Measurements from ENCODE around the gene WFS1.

The WFS1 gene

GRCh38 chr4:6293097-6293445 is 23.4 kb downstream of the WFS1 start:
- FAIRE-seq (no peak), DNase-seq (ENCODE audit: extremely low spot score, insufficient read length, low read depth) (no peak)

- DNase-seq (ENCODE audit: extremely low spot score, insufficient read length, low read depth) (no peak), FAIRE-seq (no peak)
These were observed 24.0 kb downstream of the WFS1 start for GRCh38 chr4:6293661-6294060.

- DNase-seq (ENCODE audit: extremely low spot score, insufficient read length, low read depth) (no peak), FAIRE-seq (no peak)
These were observed 25.2 kb downstream of the WFS1 start for GRCh38 chr4:6294705-6295421.

GRCh38 chr4:6295495-6295894 is 25.8 kb downstream of the WFS1 start:
- FAIRE-seq = no peak
- DNase-seq (ENCODE audit: extremely low spot score, insufficient read length, low read depth) = no peak

GRCh38 chr4:6296026-6296425 is 26.4 kb downstream of the WFS1 start:
- DNase-seq (ENCODE audit: extremely low spot score, insufficient read length, low read depth) (no peak), FAIRE-seq (no peak)

GRCh38 chr4:6297266-6297815 is 27.7 kb downstream of the WFS1 start:
- FAIRE-seq = no peak

GRCh38 chr4:6298035-6298434 is 28.4 kb downstream of the WFS1 start:
- FAIRE-seq = no peak
- no peak for DNase-seq (ENCODE audit: extremely low spot score, insufficient read length, low read depth)

More at GRCh38 chr4:6297266-6297815, 27.7 kb downstream of the WFS1 start:
- DNase-seq (ENCODE audit: extremely low spot score, insufficient read length, low read depth) = no peak

GRCh38 chr4:6298852-6299251 is 29.2 kb downstream of the WFS1 start:
- DNase-seq (ENCODE audit: extremely low spot score, insufficient read length, low read depth) (no peak), FAIRE-seq (no peak)

GRCh38 chr4:6299875-6300274 is 30.2 kb downstream of the WFS1 start:
- FAIRE-seq (no peak), DNase-seq (ENCODE audit: extremely low spot score, insufficient read length, low read depth) (no peak)

- FAIRE-seq (no peak), DNase-seq (ENCODE audit: extremely low spot score, insufficient read length, low read depth) (no peak)
These were observed 30.7 kb downstream of the WFS1 start for GRCh38 chr4:6300359-6300758.

- DNase-seq (ENCODE audit: extremely low spot score, insufficient read length, low read depth) (no peak), FAIRE-seq (no peak)
These were observed 31.5 kb downstream of the WFS1 start for GRCh38 chr4:6301051-6301731.

GRCh38 chr4:6301732-6302442 is 32.2 kb downstream of the WFS1 start:
- no peak for FAIRE-seq
- DNase-seq (ENCODE audit: extremely low spot score, insufficient read length, low read depth) = no peak

- FAIRE-seq = no peak
These were observed 33.2 kb downstream of the WFS1 start for GRCh38 chr4:6302869-6303268.

GRCh38 chr4:6303943-6304342 is 34.3 kb downstream of the WFS1 start:
- DNase-seq (ENCODE audit: extremely low spot score, insufficient read length, low read depth) (no peak), FAIRE-seq (no peak)

More at GRCh38 chr4:6302869-6303268, 33.2 kb downstream of the WFS1 start:
- DNase-seq (ENCODE audit: extremely low spot score, insufficient read length, low read depth) = no peak

GRCh38 chr4:6306299-6306698 is 36.6 kb downstream of the WFS1 start:
- DNase-seq (ENCODE audit: extremely low spot score, insufficient read length, low read depth) (no peak), FAIRE-seq (no peak)

- no peak for FAIRE-seq
- DNase-seq (ENCODE audit: extremely low spot score, insufficient read length, low read depth) = no peak
These were observed 37.6 kb downstream of the WFS1 start for GRCh38 chr4:6307230-6307629.

- DNase-seq (ENCODE audit: extremely low spot score, insufficient read length, low read depth) (no peak), FAIRE-seq (no peak)
These were observed 38.2 kb downstream of the WFS1 start for GRCh38 chr4:6307891-6308290.

GRCh38 chr4:6308899-6309643 is 39.4 kb downstream of the WFS1 start:
- DNase-seq (ENCODE audit: extremely low spot score, insufficient read length, low read depth) = no peak
- FAIRE-seq = no peak

GRCh38 chr4:6309777-6310176 is 40.1 kb downstream of the WFS1 start:
- FAIRE-seq (no peak), DNase-seq (ENCODE audit: extremely low spot score, insufficient read length, low read depth) (no peak)

- FAIRE-seq = no peak
- DNase-seq (ENCODE audit: extremely low spot score, insufficient read length, low read depth) = no peak
These were observed 43.6 kb downstream of the WFS1 start for GRCh38 chr4:6313216-6313615.

Measured in GM18507 (cell line).